Thoracic aorta (tissue), 2 donors: ENCODE data around the gene GGT6. TPM values are rescaled to one million over a fixed set of nuclear protein-coding genes. Genes with fewer than 3 reads are reported as not detected.

ENCODE experiments used
- ATAC-seq: fragments of 150-250 bp; one replicate; pipeline ENCODE4 v1.8.0; 2017; ENCODE audit warnings: low read depth; ENCODE audit not compliant: insufficient number of reproducible peaks, low FRiP score
- DNase-seq: peaks from one replicate; pipeline ENCODE4 v3.0.0-alpha.2; 2020; ENCODE audit warnings: low spot score
- H3K27ac ChIP-seq, 2 donors: fragments of 200-600 bp; sonication (generic); 1 replicate in 1 of 2; 2 replicates in 1 of 2; pipeline ENCODE4 v1.5.1; 2016; ENCODE audit warnings: mild to moderate bottlenecking in 2 of 2, moderate library complexity in 2 of 2
- H3K27me3 ChIP-seq: fragments of 200-600 bp; sonication (generic); replicated peaks from 2 replicates; pipeline ENCODE4 v1.6.0; 2016; ENCODE audit warnings: mild to moderate bottlenecking; ENCODE audit not compliant: insufficient read depth
- H3K36me3 ChIP-seq: fragments of 200-600 bp; sonication (generic); one replicate; pipeline ENCODE4 v1.5.1; 2016
- H3K4me1 ChIP-seq, 2 donors: fragments of 200-600 bp; sonication (generic); 1 replicate in 1 of 2; 2 replicates in 1 of 2; pipeline versions ENCODE4 v1.5.1 to v1.6.0; 2016; ENCODE audit warnings: low read depth in 2 of 2, mild to moderate bottlenecking in 1 of 2; ENCODE audit not compliant: control insufficient read depth in 1 of 2
- H3K4me3 ChIP-seq: fragments of 200-600 bp; sonication (generic); 2 replicates; pipeline ENCODE4 v1.5.1; 2016; ENCODE audit warnings: mild to moderate bottlenecking
- H3K9me3 ChIP-seq: fragments of 200-600 bp; sonication (generic); 2 replicates; pipeline ENCODE4 v1.5.1; 2016
- CTCF ChIP-seq: fragments of 200-600 bp; sonication (generic); IDR thresholded peaks from one replicate; pipeline ENCODE4 v1.5.1; 2019; ENCODE audit warnings: antibody characterized with exemption
- total RNA-seq, 2 donors: library from RNA; depleted of rRNA; stranded (reverse); fragments of >200 nt; gene quantifications; one replicate each; pipeline versions ENCODE4 v1.1.0 to v1.2.3, GENCODE V29; 2016

GGT6 gene
- total RNA-seq, 2 donors from 2014 or later: not detected

- no peak for TF ChIP-seq CTCF
These were observed 17.1 kb upstream of the GGT6 start for GRCh38 chr17:4577386-4577993.

GRCh38 chr17:4576729-4577322, 16.4 kb upstream of the GGT6 start:
- H3K4me3 ChIP-seq: no peak overlapping the region
- no peak for TF ChIP-seq CTCF
- H3K27ac ChIP-seq: no peak overlapping the region
- no peaks in the 10 kb centered on the region for H3K27me3 ChIP-seq
- no peaks in the 10 kb centered on the region for H3K4me1 ChIP-seq
- no peaks in the 10 kb centered on the region for H3K36me3 ChIP-seq
- DNase-seq (no peak), ATAC-seq (no peak)
- H3K9me3 ChIP-seq: no peaks in the 10 kb centered on the region

More at GRCh38 chr17:4577386-4577993, 17.1 kb upstream of the GGT6 start:
- DNase-seq: no peak
- ATAC-seq: no peak
- no peaks in the 10 kb centered on the region for H3K4me1 ChIP-seq
- H3K27ac ChIP-seq: no peak overlapping the region
- no peak overlapping the region for H3K4me3 ChIP-seq
- no peaks in the 10 kb centered on the region for H3K36me3 ChIP-seq
- H3K9me3 ChIP-seq: no peaks in the 10 kb centered on the region
- no peaks in the 10 kb centered on the region for H3K27me3 ChIP-seq

- H3K36me3 ChIP-seq: no peaks in the 10 kb centered on the region
- ATAC-seq (no peak), DNase-seq (no peak)
- H3K4me3 ChIP-seq: no peak overlapping the region
- H3K27me3 ChIP-seq: no peaks in the 10 kb centered on the region
- TF ChIP-seq CTCF: no peak
- H3K4me1 ChIP-seq: no peaks in the 10 kb centered on the region
- no peak overlapping the region for H3K27ac ChIP-seq
- no peaks in the 10 kb centered on the region for H3K9me3 ChIP-seq
These were observed 15.8 kb upstream of the GGT6 start for GRCh38 chr17:4576161-4576558.

GRCh38 chr17:4574448-4575045, 14.2 kb upstream of the GGT6 start:
- Histone ChIP-seq H3K27ac (no peak overlapping the region), H3K27me3 (no peaks in the 10 kb centered on the region), H3K36me3 (no peaks in the 10 kb centered on the region), H3K4me1 (no peaks in the 10 kb centered on the region), H3K4me3 (no peak overlapping the region), H3K9me3 (no peaks in the 10 kb centered on the region)
- TF ChIP-seq CTCF: no peak
- DNase-seq (no peak), ATAC-seq (no peak)

GRCh38 chr17:4573669-4574068, 13.3 kb upstream of the GGT6 start:
- Histone ChIP-seq H3K4me3 (no peak overlapping the region), H3K9me3 (no peaks in the 10 kb centered on the region), H3K4me1 (no peaks in the 10 kb centered on the region), H3K27ac (no peak overlapping the region), H3K27me3 (no peaks in the 10 kb centered on the region), H3K36me3 (no peaks in the 10 kb centered on the region)
- TF ChIP-seq CTCF: no peak
- DNase-seq (no peak), ATAC-seq (no peak)
